SK-N-SH (cell line): ENCODE results near the gene ZSCAN30. TPM values are rescaled to one million over a fixed set of nuclear protein-coding genes. Genes with fewer than 3 reads are reported as not detected.

ENCODE experiments used
- CTCF ChIA-PET: fragments of 300-600, 350-600 bp; formaldehyde crosslinking; extraction: SDS; loops from one replicate; lab custom pipeline; 2021; lab: Yijun Ruan, JAX
- POLR2A ChIA-PET: fragments of 350-600 bp; sonication (Branson Sonifier 250); formaldehyde crosslinking; extraction: SDS; loops from one replicate; lab custom pipeline; 2020; ENCODE audit warnings: antibody characterized with exemption, inconsistent platforms; lab: Yijun Ruan, JAX
- DNase-seq: peaks from one replicate; pipeline ENCODE4 v3.0.0; 2012
- H2AFZ ChIP-seq: fragments of 200-600 bp; sonication (generic); 2 replicates; pipeline ENCODE4 v1.8.1; 2016; ENCODE audit warnings: antibody characterized with exemption, mild to moderate bottlenecking, low read depth
- H3F3A ChIP-seq: fragments of 200-600 bp; sonication (generic); replicated peaks from 2 replicates; pipeline ENCODE3; 2016; ENCODE audit warnings: antibody characterized with exemption, mild to moderate bottlenecking; ENCODE audit not compliant: insufficient read depth
- H3K27ac ChIP-seq, 2 experiments: fragments of 200-500 bp in 1 of 2; fragments of 200-600 bp in 1 of 2; sonication (Bioruptor generic) in 1 of 2; sonication (generic), shearing (Covaris generic) in 1 of 2; 2 replicates each; pipeline versions ENCODE4 v1.5.1 to v1.6.1; 2014 to 2016; ENCODE audit warnings: low read depth in 2 of 2, inconsistent platforms in 1 of 2, low read length in 1 of 2, mild to moderate bottlenecking in 1 of 2, mixed read lengths in 1 of 2
- H3K27me3 ChIP-seq: fragments of 200-600 bp; sonication (generic), shearing (Covaris generic); 2 replicates; pipeline ENCODE4 v1.6.1; 2016; ENCODE audit warnings: mixed run types; ENCODE audit not compliant: insufficient read depth
- H3K36me3 ChIP-seq, 2 experiments: fragments of 200-500 bp in 1 of 2; fragments of 200-600 bp in 1 of 2; sonication (Bioruptor generic) in 1 of 2; sonication (generic) in 1 of 2; replicated peaks in 1 of 2; 2 replicates each; pipeline versions ENCODE3 to v1.5.1; 2014 to 2016; ENCODE audit warnings: low read length in 1 of 2, mild to moderate bottlenecking in 1 of 2; ENCODE audit not compliant: insufficient read depth in 2 of 2, control insufficient read depth in 1 of 2
- H3K4me1 ChIP-seq, 2 experiments: fragments of 200-500 bp in 1 of 2; fragments of 200-600 bp in 1 of 2; sonication (Bioruptor generic) in 1 of 2; sonication (generic), shearing (Covaris generic) in 1 of 2; 2 replicates each; pipeline versions ENCODE4 v1.5.1 to v1.6.1; 2014 to 2016; ENCODE audit warnings: low read depth in 1 of 2, low read length in 1 of 2, mixed run types in 1 of 2; ENCODE audit not compliant: insufficient read depth in 2 of 2, control insufficient read depth in 1 of 2
- H3K4me2 ChIP-seq: fragments of 200-600 bp; sonication (generic), shearing (Covaris generic); 2 replicates; pipeline ENCODE4 v1.6.1; 2017; ENCODE audit warnings: mixed run types
- H3K4me3 ChIP-seq, 2 experiments: fragments of 200-500 bp in 1 of 2; fragments of 200-600 bp in 1 of 2; sonication (Bioruptor generic) in 1 of 2; sonication (generic), shearing (Covaris generic) in 1 of 2; 2 replicates each; pipeline versions ENCODE4 v1.5.1 to v1.8.1; 2014 to 2016; ENCODE audit warnings: low read depth in 2 of 2, inconsistent platforms in 1 of 2, low read length in 1 of 2, mild to moderate bottlenecking in 1 of 2, mixed read lengths in 1 of 2, moderate library complexity in 1 of 2
- H3K79me2 ChIP-seq: fragments of 200-600 bp; sonication (generic); 2 replicates; pipeline ENCODE4 v1.8.1; 2017; ENCODE audit warnings: mild to moderate bottlenecking; ENCODE audit not compliant: insufficient read depth
- H3K9ac ChIP-seq: fragments of 200-600 bp; sonication (generic); 2 replicates; pipeline ENCODE4 v1.6.1; 2017; ENCODE audit warnings: mixed run types
- H3K9me2 ChIP-seq: fragments of 200-600 bp; sonication (generic); 2 replicates; pipeline ENCODE4 v1.6.1; 2017; ENCODE audit warnings: mixed run types
- H3K9me3 ChIP-seq: fragments of 200-600 bp; sonication (generic); 2 replicates; pipeline ENCODE4 v1.6.1; 2017; ENCODE audit warnings: mixed run types, mild to moderate bottlenecking, moderate library complexity
- H4K20me1 ChIP-seq: fragments of 200-600 bp; sonication (generic); 2 replicates; pipeline ENCODE4 v1.6.1; 2017; ENCODE audit warnings: mild to moderate bottlenecking, mixed run types; ENCODE audit not compliant: insufficient read depth
- ELF1 ChIP-seq: IDR thresholded peaks from 2 replicates; pipeline ENCODE4 v1.4.0; 2012
- EP300 ChIP-seq, 2 experiments: IDR thresholded peaks; 2 replicates each; pipeline versions ENCODE4 v1.4.0 to v1.6.1; 2012; ENCODE audit warnings: borderline replicate concordance in 1 of 2, low read depth in 1 of 2, low read length in 1 of 2
- GABPA ChIP-seq: IDR thresholded peaks from 2 replicates; pipeline ENCODE4 v1.4.0; 2012; ENCODE audit warnings: low read depth, mild to moderate bottlenecking
- GATA2 ChIP-seq: sonication (generic); formaldehyde crosslinking; IDR thresholded peaks from 2 replicates; pipeline ENCODE4 v1.5.0; 2020; ENCODE audit warnings: mild to moderate bottlenecking, missing genetic modification reagents
- MXI1 ChIP-seq: IDR thresholded peaks from 2 replicates; pipeline ENCODE4 v1.6.1; 2012; ENCODE audit warnings: mild to moderate bottlenecking, low read depth, low read length, improper control_type of control experiment
- NFIC ChIP-seq: IDR thresholded peaks from 2 replicates; pipeline ENCODE4 v1.4.0; 2012; ENCODE audit warnings: borderline replicate concordance
- NRF1 ChIP-seq: IDR thresholded peaks from 2 replicates; pipeline ENCODE4 v1.6.1; 2012; ENCODE audit warnings: low read depth, mild to moderate bottlenecking, low read length
- POLR2AphosphoS5 ChIP-seq: IDR thresholded peaks from 2 replicates; pipeline ENCODE4 v1.6.1; 2012; ENCODE audit warnings: low read depth, low read length
- RXRA ChIP-seq: IDR thresholded peaks from 2 replicates; pipeline ENCODE4 v1.4.0; 2012; ENCODE audit warnings: low read depth, mild to moderate bottlenecking, borderline replicate concordance
- SIN3A ChIP-seq: IDR thresholded peaks from 2 replicates; pipeline ENCODE4 v1.6.1; 2012; ENCODE audit warnings: low read depth, mild to moderate bottlenecking, low read length, moderate library complexity, borderline replicate concordance
- TCF12 ChIP-seq: IDR thresholded peaks from 2 replicates; pipeline ENCODE4 v1.4.0; 2012
- ZBTB33 ChIP-seq: IDR thresholded peaks from 2 replicates; pipeline ENCODE4 v1.4.0; 2012; ENCODE audit warnings: low read depth, borderline replicate concordance
- WGBS: methylation state at CpG from one replicate; pipeline ENCODE4 v1.1.6; 2017; ENCODE audit warnings: low lambda C conversion rate; 5-methylcytosine and 5-hydroxymethylcytosine counted together
- polyA plus RNA-seq, 3 experiments: library from polyadenylated mRNA; depleted of rRNA; stranded (reverse); fragments of >200 nt; gene quantifications; 2 replicates each; pipeline ENCODE4 v1.2.3, GENCODE V29; 2012
- TF ChIP-seq, protein P1 (sequence below): IDR thresholded peaks from 2 replicates; pipeline ENCODE4 v1.6.1; 2012; ENCODE audit warnings: mild to moderate bottlenecking, low read depth, low read length, moderate library complexity
- TF ChIP-seq, protein P2 (sequence below): fragments of 150-350 bp; IDR thresholded peaks from 2 replicates; pipeline ENCODE4 v1.6.1; 2016; ENCODE audit warnings: mild to moderate bottlenecking, low read depth, low read length

ZSCAN30 gene
- polyA plus RNA-seq, 1 of the 3 experiments (the other 2 are of a cell fraction), result 5.9 TPM

GRCh38 chr18:35253655-35254287 lies 36.3 kb downstream of the ZSCAN30 start (continued):
- TF ChIP-seq SIN3A (no peak), TCF12 (no peak), GATA2 (CRISPR knock-in tag) (no peak), MXI1 (no peak), RXRA (no peak), GABPA (no peak)
- TF ChIP-seq, protein P1, sequence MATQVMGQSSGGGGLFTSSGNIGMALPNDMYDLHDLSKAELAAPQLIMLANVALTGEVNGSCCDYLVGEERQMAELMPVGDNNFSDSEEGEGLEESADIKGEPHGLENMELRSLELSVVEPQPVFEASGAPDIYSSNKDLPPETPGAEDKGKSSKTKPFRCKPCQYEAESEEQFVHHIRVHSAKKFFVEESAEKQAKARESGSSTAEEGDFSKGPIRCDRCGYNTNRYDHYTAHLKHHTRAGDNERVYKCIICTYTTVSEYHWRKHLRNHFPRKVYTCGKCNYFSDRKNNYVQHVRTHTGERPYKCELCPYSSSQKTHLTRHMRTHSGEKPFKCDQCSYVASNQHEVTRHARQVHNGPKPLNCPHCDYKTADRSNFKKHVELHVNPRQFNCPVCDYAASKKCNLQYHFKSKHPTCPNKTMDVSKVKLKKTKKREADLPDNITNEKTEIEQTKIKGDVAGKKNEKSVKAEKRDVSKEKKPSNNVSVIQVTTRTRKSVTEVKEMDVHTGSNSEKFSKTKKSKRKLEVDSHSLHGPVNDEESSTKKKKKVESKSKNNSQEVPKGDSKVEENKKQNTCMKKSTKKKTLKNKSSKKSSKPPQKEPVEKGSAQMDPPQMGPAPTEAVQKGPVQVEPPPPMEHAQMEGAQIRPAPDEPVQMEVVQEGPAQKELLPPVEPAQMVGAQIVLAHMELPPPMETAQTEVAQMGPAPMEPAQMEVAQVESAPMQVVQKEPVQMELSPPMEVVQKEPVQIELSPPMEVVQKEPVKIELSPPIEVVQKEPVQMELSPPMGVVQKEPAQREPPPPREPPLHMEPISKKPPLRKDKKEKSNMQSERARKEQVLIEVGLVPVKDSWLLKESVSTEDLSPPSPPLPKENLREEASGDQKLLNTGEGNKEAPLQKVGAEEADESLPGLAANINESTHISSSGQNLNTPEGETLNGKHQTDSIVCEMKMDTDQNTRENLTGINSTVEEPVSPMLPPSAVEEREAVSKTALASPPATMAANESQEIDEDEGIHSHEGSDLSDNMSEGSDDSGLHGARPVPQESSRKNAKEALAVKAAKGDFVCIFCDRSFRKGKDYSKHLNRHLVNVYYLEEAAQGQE, result no peak

- POLR2A ChIA-PET, result no interaction called here
- no peak for DNase-seq
- Histone ChIP-seq H2AFZ (no peak overlapping the region), H3K27me3 (no peaks in the 10 kb centered on the region), H3K4me2 (no peak overlapping the region), H3K9me2 (no peaks in the 10 kb centered on the region), H3K36me3 (peaks cover 16 to 37% of the 10 kb centered on the region in 2 experiments), H3K9me3 (no peaks in the 10 kb centered on the region)
- TF ChIP-seq, protein P2, sequence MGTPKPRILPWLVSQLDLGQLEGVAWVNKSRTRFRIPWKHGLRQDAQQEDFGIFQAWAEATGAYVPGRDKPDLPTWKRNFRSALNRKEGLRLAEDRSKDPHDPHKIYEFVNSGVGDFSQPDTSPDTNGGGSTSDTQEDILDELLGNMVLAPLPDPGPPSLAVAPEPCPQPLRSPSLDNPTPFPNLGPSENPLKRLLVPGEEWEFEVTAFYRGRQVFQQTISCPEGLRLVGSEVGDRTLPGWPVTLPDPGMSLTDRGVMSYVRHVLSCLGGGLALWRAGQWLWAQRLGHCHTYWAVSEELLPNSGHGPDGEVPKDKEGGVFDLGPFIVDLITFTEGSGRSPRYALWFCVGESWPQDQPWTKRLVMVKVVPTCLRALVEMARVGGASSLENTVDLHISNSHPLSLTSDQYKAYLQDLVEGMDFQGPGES, result no peak
- TF ChIP-seq RXRA (no peak), EP300 (IDR thresholded peaks at IDR 0.05; ENCODE audit: borderline replicate concordance in 1 of 2, low read depth in 1 of 2, low read length in 1 of 2) (no peak), ELF1 (no peak), NRF1 (no peak), ZBTB33 (no peak), GABPA (no peak), POLR2AphosphoS5 (no peak), NFIC (no peak)
- TF ChIP-seq, all 33 proteins: peak for 0
- H4K20me1 ChIP-seq, result no peaks in the 10 kb centered on the region
- no peak overlapping the region for H3K27ac ChIP-seq
- H3K79me2 ChIP-seq, result no peaks in the 10 kb centered on the region
- no peak overlapping the region for H3K9ac ChIP-seq
- H3K4me1 ChIP-seq, result no peaks in the 10 kb centered on the region
- no peaks in the 10 kb centered on the region for H3F3A ChIP-seq
- 92% methylated on average over 1 of the region's 1 CpG for WGBS
- CTCF ChIA-PET, result no interaction called here
- H3K4me3 ChIP-seq, result no peak overlapping the region
Measured at GRCh38 chr18:35252466-35252865, 37.6 kb downstream of the ZSCAN30 start.
